ENCODE data around the gene ZNF726. TPM values are rescaled to one million over a fixed set of nuclear protein-coding genes. Genes with fewer than 3 reads are reported as not detected.

Gene ZNF726
- total RNA-seq, 1 donor: 3.2 TPM

DNA sequence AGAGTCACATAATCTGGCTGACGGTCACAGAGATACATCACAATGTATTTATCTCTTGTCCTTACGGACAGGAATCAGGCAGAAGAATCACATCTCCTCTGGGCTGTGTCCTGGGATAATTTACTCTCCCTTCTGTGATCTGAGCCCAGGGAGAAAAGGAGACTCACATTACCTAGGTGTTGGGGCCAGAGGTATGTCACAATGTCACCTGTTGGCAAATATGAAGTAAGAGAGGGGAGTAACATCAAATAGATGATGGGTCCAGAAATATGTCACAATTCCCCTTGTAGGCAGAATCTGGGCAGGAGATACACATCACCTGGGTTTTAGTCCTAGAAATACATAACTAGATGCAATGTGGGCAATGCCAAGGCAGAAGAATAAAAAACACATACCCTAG is 67.2 kb downstream of the ZNF726 start:
- no peak overlapping the region for H3K4me3 ChIP-seq (ENCODE audit: low read depth, low read length)
- TF ChIP-seq, protein P1, sequence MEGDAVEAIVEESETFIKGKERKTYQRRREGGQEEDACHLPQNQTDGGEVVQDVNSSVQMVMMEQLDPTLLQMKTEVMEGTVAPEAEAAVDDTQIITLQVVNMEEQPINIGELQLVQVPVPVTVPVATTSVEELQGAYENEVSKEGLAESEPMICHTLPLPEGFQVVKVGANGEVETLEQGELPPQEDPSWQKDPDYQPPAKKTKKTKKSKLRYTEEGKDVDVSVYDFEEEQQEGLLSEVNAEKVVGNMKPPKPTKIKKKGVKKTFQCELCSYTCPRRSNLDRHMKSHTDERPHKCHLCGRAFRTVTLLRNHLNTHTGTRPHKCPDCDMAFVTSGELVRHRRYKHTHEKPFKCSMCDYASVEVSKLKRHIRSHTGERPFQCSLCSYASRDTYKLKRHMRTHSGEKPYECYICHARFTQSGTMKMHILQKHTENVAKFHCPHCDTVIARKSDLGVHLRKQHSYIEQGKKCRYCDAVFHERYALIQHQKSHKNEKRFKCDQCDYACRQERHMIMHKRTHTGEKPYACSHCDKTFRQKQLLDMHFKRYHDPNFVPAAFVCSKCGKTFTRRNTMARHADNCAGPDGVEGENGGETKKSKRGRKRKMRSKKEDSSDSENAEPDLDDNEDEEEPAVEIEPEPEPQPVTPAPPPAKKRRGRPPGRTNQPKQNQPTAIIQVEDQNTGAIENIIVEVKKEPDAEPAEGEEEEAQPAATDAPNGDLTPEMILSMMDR (IDR thresholded peaks at IDR 0.05; ENCODE audit: insufficient read depth, low read length): no peak
- DNase-seq (ENCODE audit: low read depth): no peak

DNA sequence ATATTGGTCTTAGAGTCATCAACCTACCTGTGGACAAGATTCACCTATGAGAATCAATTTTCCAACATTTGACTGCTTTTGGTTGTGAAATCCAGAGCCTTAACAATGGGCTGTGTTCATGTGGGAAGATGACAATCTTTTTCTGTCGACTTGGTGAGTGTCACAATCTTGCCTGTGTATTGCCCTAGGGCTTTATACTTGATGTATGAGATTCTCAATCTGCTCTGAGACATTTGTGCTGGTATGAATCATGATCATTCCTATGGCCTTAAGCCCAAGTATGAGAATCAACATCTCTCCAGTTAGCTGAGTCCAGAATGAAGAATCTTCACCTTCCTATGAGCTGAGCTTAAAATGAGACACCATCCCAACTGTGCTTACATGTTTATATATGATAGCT is 68.7 kb downstream of the ZNF726 start:
- H3K4me3 ChIP-seq (ENCODE audit: low read depth, low read length): no peak overlapping the region
- TF ChIP-seq, protein P1 (IDR thresholded peaks at IDR 0.05; ENCODE audit: insufficient read depth, low read length): no peak
- DNase-seq (ENCODE audit: low read depth): no peak

Other genes with a start within 250 kb of the ZNF726 start
- 7.3 and 8.1 TPM in 2 replicates for gene ZNF675, start 227.7 kb upstream of the ZNF726 start, total RNA-seq (ENCODE audit: low replicate concordance)
- 0.25 and 0.36 TPM in 2 replicates for gene ZNF681, start 156.0 kb upstream of the ZNF726 start, total RNA-seq (ENCODE audit: low replicate concordance)
- 11.2 and 14.0 TPM in 2 replicates for gene ZNF254, start 172.3 kb downstream of the ZNF726 start, total RNA-seq (ENCODE audit: low replicate concordance)

Data from fibroblast of the aortic adventitia (primary cell).